Caco-2 (cell line): ENCODE results near the gene IMPG1. TPM values are rescaled to one million over a fixed set of nuclear protein-coding genes. Genes with fewer than 3 reads are reported as not detected.

Source experiments
- BruUV-seq: library from RNA; stranded (reverse); fragments of 400-500 nt; replicated peaks from 2 replicates; lab custom pipeline; 2021; lab: Mats Ljungman, UMichigan
- CTCF ChIA-PET: fragments of 300-600 bp; sonication (Branson Sonifier 250); formaldehyde crosslinking; loops from one replicate; lab custom pipeline; 2022; ENCODE audit warnings: antibody characterized with exemption; lab: Charles Lee
- POLR2A ChIA-PET: fragments of 300-600 bp; sonication (Branson Sonifier 250); formaldehyde crosslinking; loops from one replicate; lab custom pipeline; 2022; ENCODE audit warnings: antibody characterized with exemption; lab: Charles Lee
- DNase-seq, 2 experiments: peaks; one replicate each; pipeline versions ENCODE4 v3.0.0 to v3.0.0-alpha.2; 2020 to 2022
- H3K27me3 ChIP-seq: replicated peaks from 2 replicates; pipeline ENCODE4 v1.6.0; 2011; ENCODE audit warnings: low read length; ENCODE audit not compliant: control insufficient read depth, insufficient read depth
- H3K36me3 ChIP-seq: 2 replicates; pipeline ENCODE4 v1.5.1; 2011; ENCODE audit warnings: low read length; ENCODE audit not compliant: control insufficient read depth, insufficient read depth
- H3K4me1 ChIP-seq: fragments of 250-450 bp; sonication (Bioruptor Pico); 2 replicates; pipeline ENCODE4 v1.5.1; 2020; ENCODE audit warnings: mild to moderate bottlenecking
- H3K4me3 ChIP-seq: 2 replicates; pipeline ENCODE4 v1.5.1; 2011; ENCODE audit warnings: low read depth, mild to moderate bottlenecking, control low read depth, low read length
- H3K9me3 ChIP-seq: fragments of 250-450 bp; sonication (Bioruptor Pico); 2 replicates; pipeline ENCODE4 v1.5.1; 2020; ENCODE audit warnings: mild to moderate bottlenecking, moderate library complexity
- H3K27ac Mint-ChIP-seq: one replicate; pipeline ENCODE4 v1.8.0; 2022; ENCODE audit warnings: mixed read lengths; ENCODE audit not compliant: unreplicated experiment
- H3K27me3 Mint-ChIP-seq: one replicate; pipeline ENCODE4 v1.8.0; 2022; ENCODE audit warnings: mixed read lengths; ENCODE audit not compliant: insufficient read depth, unreplicated experiment
- H3K36me3 Mint-ChIP-seq: one replicate; pipeline ENCODE4 v1.8.0; 2022; ENCODE audit warnings: mild to moderate bottlenecking, mixed read lengths; ENCODE audit not compliant: insufficient read depth, unreplicated experiment
- H3K4me1 Mint-ChIP-seq: one replicate; pipeline ENCODE4 v1.8.0; 2022; ENCODE audit warnings: low read depth, mixed read lengths; ENCODE audit not compliant: unreplicated experiment
- H3K4me3 Mint-ChIP-seq: one replicate; pipeline ENCODE4 v1.8.0; 2022; ENCODE audit warnings: mild to moderate bottlenecking, moderate library complexity, mixed read lengths; ENCODE audit not compliant: unreplicated experiment
- H3K9me3 Mint-ChIP-seq: one replicate; pipeline ENCODE4 v1.8.0; 2022; ENCODE audit warnings: mixed read lengths; ENCODE audit not compliant: unreplicated experiment
- CTCF ChIP-seq, 2 experiments: fragments of 200-600 bp in 1 of 2; IDR thresholded peaks; 1 replicate in 1 of 2; 2 replicates in 1 of 2; pipeline versions ENCODE4 v1.5.1 to v1.8.0; 2011 to 2022; ENCODE audit warnings: antibody characterized with exemption in 1 of 2, control low read depth in 1 of 2, inconsistent platforms in 1 of 2, low read depth in 1 of 2, low read length in 1 of 2, mild to moderate bottlenecking in 1 of 2, moderate library complexity in 1 of 2; ENCODE audit not compliant: insufficient read depth in 1 of 2, severe bottlenecking in 1 of 2, unreplicated experiment in 1 of 2
- intact Hi-C: fragments of 100-400 bp; cut with micrococcal nuclease; formaldehyde crosslinking; loops from one replicate; pipeline ENCODE4 v1.10.0; 2022; ENCODE audit not compliant: unreplicated experiment
- total RNA-seq: library from RNA; stranded (reverse); gene quantifications from 2 replicates; pipeline ENCODE4 v1.2.3, GENCODE V29; 2022

Gene IMPG1
- total RNA-seq, 1 experiment from 2014 or later: not detected

GRCh38 chr6:75892384-75892783 lies 180.1 kb downstream of the IMPG1 start:
- Mint-ChIP-seq H3K4me1 (no peaks in the 10 kb centered on the region), H3K4me3 (no peak overlapping the region), H3K36me3 (peaks cover 7% of the 10 kb centered on the region), H3K27me3 (no peaks in the 10 kb centered on the region), H3K27ac (no peak overlapping the region), H3K9me3 (no peaks in the 10 kb centered on the region)
- no peak overlapping the region for H3K4me3 ChIP-seq
- no peak for DNase-seq
- H3K4me1 ChIP-seq: no peaks in the 10 kb centered on the region
- intact Hi-C loops: loop anchor here (2.0 kb wide), 1 partner anchor 458 kb away; no protein-coding TSS in a partner anchor
- no TSS peak for BruUV-seq
- CTCF ChIA-PET: interaction anchor here (0.7 to 1.5 kb wide), 4 partner anchors 21 to 42 kb away, joined by 3 to 13 read pairs (median 4); no protein-coding TSS in a partner anchor
- H3K36me3 ChIP-seq: no peaks in the 10 kb centered on the region
- POLR2A ChIA-PET: no interaction called here
- H3K27me3 ChIP-seq: no peaks in the 10 kb centered on the region
- no peaks in the 10 kb centered on the region for H3K9me3 ChIP-seq
- no peak for TF ChIP-seq CTCF (IDR thresholded peaks at IDR 0.05; ENCODE audit: insufficient read depth in 1 of 2, low read depth in 1 of 2, low read length in 1 of 2, severe bottlenecking in 1 of 2, unreplicated experiment in 1 of 2)

DNA sequence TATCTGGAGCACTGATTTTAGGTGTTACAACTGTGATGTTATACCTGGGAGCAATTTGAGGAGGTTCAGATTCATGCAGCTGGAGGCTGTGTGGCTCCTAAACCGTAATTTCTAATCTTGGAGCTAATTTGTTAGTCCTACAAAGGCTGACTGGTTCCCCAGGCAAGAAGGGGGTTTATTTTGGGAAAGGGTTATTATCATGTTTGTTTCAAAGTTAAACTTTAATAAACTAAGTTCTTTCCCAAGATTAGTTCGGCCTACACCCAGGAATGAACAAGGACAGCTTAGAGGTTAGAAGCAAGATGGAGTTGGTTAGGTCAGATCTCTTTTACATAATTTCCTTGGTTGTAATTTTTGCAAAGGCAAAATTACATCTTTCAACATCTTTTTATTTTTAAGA lies 187.6 kb downstream of the IMPG1 start:
- TF ChIP-seq CTCF (IDR thresholded peaks at IDR 0.05; ENCODE audit: insufficient read depth in 1 of 2, low read depth in 1 of 2, low read length in 1 of 2, severe bottlenecking in 1 of 2, unreplicated experiment in 1 of 2): no peak
- no peak for DNase-seq
- H3K9me3 Mint-ChIP-seq: no peaks in the 10 kb centered on the region
- H3K36me3 ChIP-seq: no peaks in the 10 kb centered on the region
- no peak overlapping the region for H3K27ac Mint-ChIP-seq
- no peaks in the 10 kb centered on the region for H3K27me3 ChIP-seq
- BruUV-seq: no TSS peak
- no peak overlapping the region for H3K4me3 Mint-ChIP-seq
- H3K9me3 ChIP-seq: no peaks in the 10 kb centered on the region
- peaks cover 13% of the 10 kb centered on the region for H3K36me3 Mint-ChIP-seq
- ChIA-PET POLR2A (no interaction called here), CTCF (no interaction called here)
- H3K4me3 ChIP-seq: no peak overlapping the region
- H3K27me3 Mint-ChIP-seq: no peaks in the 10 kb centered on the region
- H3K4me1 Mint-ChIP-seq: peaks cover 7% of the 10 kb centered on the region
- peaks cover 5% of the 10 kb centered on the region; the same call in 1 of the 2 replicates for H3K4me1 ChIP-seq
- intact Hi-C loops: no loop called here

DNA sequence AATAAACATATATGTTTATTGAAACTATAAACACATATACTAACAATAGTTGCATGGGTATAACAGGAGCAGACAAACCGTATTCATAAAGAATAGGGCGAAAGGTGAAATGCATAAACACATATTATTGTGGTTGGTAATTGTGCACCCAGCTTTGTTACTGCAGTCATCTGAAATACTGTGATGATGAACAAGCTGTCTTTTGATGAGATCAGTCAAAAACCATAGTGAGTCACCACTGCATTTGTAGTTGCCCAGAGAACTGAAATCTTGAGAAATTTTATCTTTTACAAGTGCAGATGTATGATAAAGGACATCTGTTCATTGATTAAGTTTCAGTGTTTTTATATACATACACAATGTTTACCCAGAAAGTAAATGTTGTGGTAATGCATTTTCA lies 189.7 kb downstream of the IMPG1 start:
- Histone ChIP-seq H3K27me3 (no peaks in the 10 kb centered on the region), H3K4me3 (no peak overlapping the region), H3K36me3 (no peaks in the 10 kb centered on the region), H3K4me1 (peaks cover 5% of the 10 kb centered on the region; the same call in 1 of the 2 replicates), H3K9me3 (no peaks in the 10 kb centered on the region)
- Mint-ChIP-seq H3K27ac (no peak overlapping the region), H3K27me3 (no peaks in the 10 kb centered on the region), H3K36me3 (peaks cover 11% of the 10 kb centered on the region), H3K9me3 (no peaks in the 10 kb centered on the region), H3K4me1 (peaks cover 7% of the 10 kb centered on the region), H3K4me3 (no peak overlapping the region)
- POLR2A ChIA-PET: no interaction called here
- no TSS peak for BruUV-seq
- CTCF ChIA-PET: interaction anchor here (1.0 kb wide), 1 partner anchor 11 kb away, joined by 3 read pairs; no protein-coding TSS in a partner anchor
- no peak for TF ChIP-seq CTCF (IDR thresholded peaks at IDR 0.05; ENCODE audit: insufficient read depth in 1 of 2, low read depth in 1 of 2, low read length in 1 of 2, severe bottlenecking in 1 of 2, unreplicated experiment in 1 of 2)
- no peak for DNase-seq
- intact Hi-C loops: no loop called here
